AG09319 (cell line): Measurements from ENCODE around the gene ZNF710.

ENCODE experiments used
- DNase-seq: peaks from one replicate; pipeline ENCODE4 v3.0.0-alpha.2; 2010; ENCODE audit warnings: low read depth; ENCODE audit errors: extremely low read depth
- TF ChIP-seq, protein P1 (sequence below): IDR thresholded peaks from 2 replicates; pipeline ENCODE4 v1.5.1; 2011; ENCODE audit warnings: low read depth, mild to moderate bottlenecking, inconsistent platforms, low read length, moderate library complexity

The ZNF710 gene

GRCh38 chr15:90046911-90047392 is 45.8 kb downstream of the ZNF710 start:
- TF ChIP-seq, protein P1, sequence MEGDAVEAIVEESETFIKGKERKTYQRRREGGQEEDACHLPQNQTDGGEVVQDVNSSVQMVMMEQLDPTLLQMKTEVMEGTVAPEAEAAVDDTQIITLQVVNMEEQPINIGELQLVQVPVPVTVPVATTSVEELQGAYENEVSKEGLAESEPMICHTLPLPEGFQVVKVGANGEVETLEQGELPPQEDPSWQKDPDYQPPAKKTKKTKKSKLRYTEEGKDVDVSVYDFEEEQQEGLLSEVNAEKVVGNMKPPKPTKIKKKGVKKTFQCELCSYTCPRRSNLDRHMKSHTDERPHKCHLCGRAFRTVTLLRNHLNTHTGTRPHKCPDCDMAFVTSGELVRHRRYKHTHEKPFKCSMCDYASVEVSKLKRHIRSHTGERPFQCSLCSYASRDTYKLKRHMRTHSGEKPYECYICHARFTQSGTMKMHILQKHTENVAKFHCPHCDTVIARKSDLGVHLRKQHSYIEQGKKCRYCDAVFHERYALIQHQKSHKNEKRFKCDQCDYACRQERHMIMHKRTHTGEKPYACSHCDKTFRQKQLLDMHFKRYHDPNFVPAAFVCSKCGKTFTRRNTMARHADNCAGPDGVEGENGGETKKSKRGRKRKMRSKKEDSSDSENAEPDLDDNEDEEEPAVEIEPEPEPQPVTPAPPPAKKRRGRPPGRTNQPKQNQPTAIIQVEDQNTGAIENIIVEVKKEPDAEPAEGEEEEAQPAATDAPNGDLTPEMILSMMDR: no peak
- no peak for DNase-seq

GRCh38 chr15:90047956-90048575 is 46.9 kb downstream of the ZNF710 start:
- no peak for DNase-seq

GRCh38 chr15:90049030-90049429 is 47.9 kb downstream of the ZNF710 start:
- no peak for DNase-seq
- TF ChIP-seq, protein P1: no peak

More at GRCh38 chr15:90047956-90048575, 46.9 kb downstream of the ZNF710 start:
- TF ChIP-seq, protein P1: no peak

DNA sequence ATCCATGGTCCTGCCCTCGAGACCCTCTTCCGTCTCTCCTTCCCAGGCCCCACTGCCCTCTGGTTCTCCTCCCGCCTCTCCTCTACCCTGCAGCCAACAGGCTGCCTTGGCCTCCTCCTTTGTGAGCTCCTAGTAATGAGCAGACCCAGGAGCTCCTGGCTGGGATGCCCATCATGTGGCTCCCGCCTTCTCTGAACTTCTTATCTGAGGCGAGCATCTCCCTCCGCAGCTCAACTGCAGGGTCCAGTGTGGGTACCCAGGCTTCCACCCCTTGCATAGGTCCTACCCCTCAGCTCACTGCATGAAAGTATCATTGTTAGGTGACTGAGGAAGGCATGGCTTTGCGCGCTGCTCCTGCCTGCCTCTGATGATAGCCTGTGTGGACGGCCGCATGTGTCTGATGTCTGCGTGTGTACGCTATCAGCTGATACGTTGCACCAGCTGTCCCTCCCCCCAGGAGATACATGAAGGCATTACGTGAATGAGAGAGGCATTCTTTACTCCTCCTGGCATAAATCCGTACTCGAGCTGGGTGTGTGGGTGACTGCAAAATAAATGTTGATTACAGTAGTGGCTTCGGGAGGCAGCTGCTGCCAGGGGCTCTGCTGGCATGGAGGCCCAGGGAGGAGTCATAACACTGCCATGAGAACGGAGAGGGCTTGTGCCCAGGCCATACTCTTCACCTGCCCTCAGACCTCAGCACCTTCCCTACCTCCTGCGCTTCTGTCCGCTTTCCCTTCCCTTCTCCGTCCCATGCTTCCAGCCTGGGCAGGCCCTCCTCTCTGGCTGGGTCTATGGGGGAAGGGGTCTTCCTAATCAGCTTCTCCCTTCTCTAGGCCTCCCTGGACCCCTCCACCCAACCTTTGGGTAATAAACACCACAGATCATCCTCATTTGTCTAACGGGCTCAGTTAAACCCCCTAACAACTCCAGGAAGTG is 48.8 kb downstream of the ZNF710 start:
- TF ChIP-seq, protein P1: no peak
- no peak for DNase-seq

GRCh38 chr15:90051874-90052273 is 50.8 kb downstream of the ZNF710 start:
- no peak for DNase-seq
- TF ChIP-seq, protein P1: no peak

- TF ChIP-seq, protein P1: no peak
These were observed 52.8 kb downstream of the ZNF710 start for GRCh38 chr15:90053685-90054466.

More at GRCh38 chr15:90053685-90054466, 52.8 kb downstream of the ZNF710 start:
- DNase-seq: no peak
